ENCODE results near the gene GTSE1.

DNA sequence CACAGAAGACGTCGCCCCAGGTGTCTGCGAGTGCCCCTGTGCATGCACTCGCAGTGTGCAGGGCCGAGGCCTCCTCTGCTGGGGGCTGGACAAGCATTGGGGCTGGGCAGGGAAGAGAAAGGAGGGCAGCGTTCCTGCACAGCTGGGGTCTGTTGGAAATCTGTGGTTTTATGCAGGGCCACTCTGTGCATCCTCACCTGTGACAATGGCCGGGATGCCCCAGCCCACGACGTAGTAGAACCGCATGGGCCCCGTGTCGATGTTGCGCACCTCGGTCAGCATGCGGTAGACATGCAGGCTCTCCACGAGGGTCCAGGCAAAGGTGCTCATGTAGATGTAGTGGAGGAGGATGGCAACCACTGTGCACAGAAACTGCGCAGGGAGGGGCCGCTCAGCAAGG, 76.0 kb downstream of the GTSE1 start:
- TF ChIP-seq EZH2 (IDR thresholded peaks at IDR 0.05; ENCODE audit: insufficient read depth, poor library complexity, severe bottlenecking) = no peak
- no peak for TF ChIP-seq EZH2phosphoT487 (IDR thresholded peaks at IDR 0.05; ENCODE audit: insufficient read depth, low read depth)
